ENCODE data around the gene FGD5.

FGD5 gene

GRCh38 chr3:14820156-14820555 is 1.4 kb downstream of the FGD5 start:
- no peak for TF ChIP-seq CTCF (IDR thresholded peaks at IDR 0.05; ENCODE audit: control insufficient read depth, extremely low read depth, insufficient read depth)
- H3K4me3 ChIP-seq (ENCODE audit: low read depth, low read length) = no peak overlapping the region
- no peak for DNase-seq (ENCODE audit: low read depth)

- no peak for DNase-seq (ENCODE audit: low read depth)
- no peak overlapping the region for H3K4me3 ChIP-seq (ENCODE audit: low read depth, low read length)
- no peak for TF ChIP-seq CTCF (IDR thresholded peaks at IDR 0.05; ENCODE audit: control insufficient read depth, extremely low read depth, insufficient read depth)
These were observed 2.4 kb downstream of the FGD5 start for GRCh38 chr3:14821151-14821550.

GRCh38 chr3:14822134-14822533 is 3.4 kb downstream of the FGD5 start:
- DNase-seq (ENCODE audit: low read depth) = peak; percentile 27
- TF ChIP-seq CTCF (IDR thresholded peaks at IDR 0.05; ENCODE audit: control insufficient read depth, extremely low read depth, insufficient read depth) = no peak
- no peak overlapping the region for H3K4me3 ChIP-seq (ENCODE audit: low read depth, low read length)

GRCh38 chr3:14822670-14823390 is 4.1 kb downstream of the FGD5 start:
- peak; percentile 17 for DNase-seq (ENCODE audit: low read depth)
- H3K4me3 ChIP-seq (ENCODE audit: low read depth, low read length) = no peak overlapping the region
- no peak for TF ChIP-seq CTCF (IDR thresholded peaks at IDR 0.05; ENCODE audit: control insufficient read depth, extremely low read depth, insufficient read depth)

- no peak overlapping the region for H3K4me3 ChIP-seq (ENCODE audit: low read depth, low read length)
- no peak for TF ChIP-seq CTCF (IDR thresholded peaks at IDR 0.05; ENCODE audit: control insufficient read depth, extremely low read depth, insufficient read depth)
- no peak for DNase-seq (ENCODE audit: low read depth)
These were observed 4.6 kb downstream of the FGD5 start for GRCh38 chr3:14823393-14823792.

GRCh38 chr3:14823910-14824629 is 5.3 kb downstream of the FGD5 start:
- H3K4me3 ChIP-seq (ENCODE audit: low read depth, low read length) = no peak overlapping the region
- no peak for TF ChIP-seq CTCF (IDR thresholded peaks at IDR 0.05; ENCODE audit: control insufficient read depth, extremely low read depth, insufficient read depth)
- no peak for DNase-seq (ENCODE audit: low read depth)

All from LNCaP clone FGC (cell line).